Right lobe of liver (tissue), 4 donors: ENCODE data around the gene LARP6.

Experiments
- CTCF ChIP-seq, 4 donors: fragments of 200-600 bp in 3 of 4; fragments of 450-650 bp in 1 of 4; IDR thresholded peaks; one replicate each; pipeline versions ENCODE4 v1.5.1 to v1.8.0; 2016 to 2022; ENCODE audit warnings: antibody characterized with exemption in 4 of 4, mild to moderate bottlenecking in 2 of 4
- POLR2A ChIP-seq: fragments of 450-650 bp; IDR thresholded peaks from one replicate; pipeline ENCODE4 v1.6.1; 2017; ENCODE audit warnings: antibody characterized with exemption, mild to moderate bottlenecking
- donor health status: DM: no; HTN: no; CAD: no.
- donor health status: DM: no; HTN: no; CAD: no.
- donor health status: DM: no; HTN: yes; CAD: no.

GRCh38 chr15:70853973-70854665 lies at the start of gene LARP6:
- TF ChIP-seq CTCF (IDR thresholded peaks at IDR 0.05) = no peak
- TF ChIP-seq POLR2A = peak; percentile 64
